MM.1S (cell line): ENCODE results near the gene MAGI1.

Experiments used
- DNase-seq: peaks from one replicate; pipeline ENCODE4 v3.0.0-alpha.2; 2015
- H2AFZ ChIP-seq: fragments of 300-600 bp; sonication (generic); 2 replicates; pipeline ENCODE4 v1.6.0; 2016; ENCODE audit warnings: antibody characterized with exemption, low read length
- H3F3A ChIP-seq: fragments of 300-600 bp; sonication (generic); 2 replicates; pipeline ENCODE4 v1.6.1; 2016; ENCODE audit warnings: mild to moderate bottlenecking, antibody characterized with exemption, low read length, moderate library complexity, mixed read lengths; ENCODE audit not compliant: insufficient read depth
- H3K27ac ChIP-seq: fragments of 300-600 bp; sonication (generic); 2 replicates; pipeline ENCODE4 v1.5.1; 2016; ENCODE audit warnings: mild to moderate bottlenecking, low read length
- H3K27me3 ChIP-seq: fragments of 300-600 bp; sonication (generic); replicated peaks from 2 replicates; pipeline ENCODE4 v1.6.0; 2016; ENCODE audit warnings: low read length; ENCODE audit not compliant: insufficient read depth
- H3K36me3 ChIP-seq: fragments of 300-600 bp; sonication (generic); replicated peaks from 2 replicates; pipeline ENCODE4 v1.6.1; 2016; ENCODE audit warnings: mild to moderate bottlenecking, low read length, mixed read lengths; ENCODE audit not compliant: insufficient read depth
- H3K4me1 ChIP-seq: fragments of 300-600 bp; sonication (generic); 2 replicates; pipeline ENCODE4 v1.6.1; 2016; ENCODE audit warnings: low read length, mixed read lengths
- H3K4me2 ChIP-seq: fragments of 300-600 bp; sonication (generic); 2 replicates; pipeline ENCODE4 v1.6.0; 2016; ENCODE audit warnings: low read depth, low read length
- H3K4me3 ChIP-seq: fragments of 300-600 bp; sonication (generic); 2 replicates; pipeline ENCODE4 v1.5.1; 2016; ENCODE audit warnings: low read length, mixed read lengths
- H3K79me2 ChIP-seq: fragments of 300-600 bp; sonication (generic); 2 replicates; pipeline ENCODE4 v1.6.1; 2016; ENCODE audit warnings: mixed run types, low read length, mixed read lengths
- H3K9ac ChIP-seq: fragments of 300-600 bp; sonication (generic); 2 replicates; pipeline ENCODE4 v1.6.1; 2016; ENCODE audit warnings: low read length, mixed read lengths
- H3K9me2 ChIP-seq: fragments of 300-600 bp; sonication (generic); replicated peaks from 2 replicates; pipeline ENCODE4 v1.6.1; 2016; ENCODE audit warnings: mild to moderate bottlenecking, low read length, mixed read lengths; ENCODE audit not compliant: insufficient read depth
- H3K9me3 ChIP-seq: fragments of 300-600 bp; sonication (generic); replicated peaks from 2 replicates; pipeline ENCODE4 v1.6.1; 2016; ENCODE audit warnings: mild to moderate bottlenecking, low read length, mixed read lengths; ENCODE audit not compliant: insufficient read depth
- H4K20me1 ChIP-seq: fragments of 300-600 bp; sonication (generic); 2 replicates; pipeline ENCODE4 v1.6.1; 2016; ENCODE audit warnings: mild to moderate bottlenecking, low read length, moderate library complexity, mixed read lengths; ENCODE audit not compliant: insufficient read depth
- EZH2 ChIP-seq: fragments of 300-600 bp; sonication (generic); optimal IDR thresholded peaks from 2 replicates; pipeline ENCODE3; 2017; ENCODE audit warnings: low read depth, mild to moderate bottlenecking, antibody characterized with exemption, low read length, mixed read lengths
- EZH2phosphoT487 ChIP-seq: fragments of 300-600 bp; sonication (generic); IDR thresholded peaks from 2 replicates; pipeline ENCODE4 v1.6.1; 2018; ENCODE audit warnings: antibody characterized with exemption, low read length
- TF ChIP-seq, protein P1 (sequence below): fragments of 300-600 bp; sonication (generic); IDR thresholded peaks from 2 replicates; pipeline ENCODE4 v1.5.1; 2016; ENCODE audit warnings: antibody characterized with exemption, low read length, mixed read lengths

MAGI1 gene

GRCh38 chr3:65717676-65718346 is 320.9 kb downstream of the MAGI1 start:
- TF ChIP-seq EZH2phosphoT487 (no peak), EZH2 (no peak)
- TF ChIP-seq, protein P1, sequence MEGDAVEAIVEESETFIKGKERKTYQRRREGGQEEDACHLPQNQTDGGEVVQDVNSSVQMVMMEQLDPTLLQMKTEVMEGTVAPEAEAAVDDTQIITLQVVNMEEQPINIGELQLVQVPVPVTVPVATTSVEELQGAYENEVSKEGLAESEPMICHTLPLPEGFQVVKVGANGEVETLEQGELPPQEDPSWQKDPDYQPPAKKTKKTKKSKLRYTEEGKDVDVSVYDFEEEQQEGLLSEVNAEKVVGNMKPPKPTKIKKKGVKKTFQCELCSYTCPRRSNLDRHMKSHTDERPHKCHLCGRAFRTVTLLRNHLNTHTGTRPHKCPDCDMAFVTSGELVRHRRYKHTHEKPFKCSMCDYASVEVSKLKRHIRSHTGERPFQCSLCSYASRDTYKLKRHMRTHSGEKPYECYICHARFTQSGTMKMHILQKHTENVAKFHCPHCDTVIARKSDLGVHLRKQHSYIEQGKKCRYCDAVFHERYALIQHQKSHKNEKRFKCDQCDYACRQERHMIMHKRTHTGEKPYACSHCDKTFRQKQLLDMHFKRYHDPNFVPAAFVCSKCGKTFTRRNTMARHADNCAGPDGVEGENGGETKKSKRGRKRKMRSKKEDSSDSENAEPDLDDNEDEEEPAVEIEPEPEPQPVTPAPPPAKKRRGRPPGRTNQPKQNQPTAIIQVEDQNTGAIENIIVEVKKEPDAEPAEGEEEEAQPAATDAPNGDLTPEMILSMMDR, result no peak
- no peak overlapping the region for H3K4me3 ChIP-seq
- H4K20me1 ChIP-seq, result no peaks in the 10 kb centered on the region

GRCh38 chr3:65716071-65716751 is 322.5 kb downstream of the MAGI1 start:
- Histone ChIP-seq H3K9me2 (no peaks in the 10 kb centered on the region), H3K79me2 (no peaks in the 10 kb centered on the region), H3K27me3 (no peaks in the 10 kb centered on the region), H3K4me1 (no peaks in the 10 kb centered on the region), H4K20me1 (no peaks in the 10 kb centered on the region), H3F3A (no peaks in the 10 kb centered on the region), H3K27ac (no peak overlapping the region), H3K4me3 (no peak overlapping the region), H3K36me3 (no peaks in the 10 kb centered on the region), H3K9ac (no peak overlapping the region), H3K9me3 (no peaks in the 10 kb centered on the region), H2AFZ (no peak overlapping the region), H3K4me2 (no peak overlapping the region)
- no peak for TF ChIP-seq EZH2
- no peak for TF ChIP-seq EZH2phosphoT487
- no peak for DNase-seq

More at GRCh38 chr3:65717676-65718346, 320.9 kb downstream of the MAGI1 start:
- no peak for DNase-seq
- no peak overlapping the region for H3K9ac ChIP-seq
- no peak overlapping the region for H3K4me2 ChIP-seq
- no peaks in the 10 kb centered on the region for H3K9me2 ChIP-seq
- H3K27me3 ChIP-seq, result no peaks in the 10 kb centered on the region
- H3K9me3 ChIP-seq, result no peaks in the 10 kb centered on the region
- no peaks in the 10 kb centered on the region for H3K4me1 ChIP-seq
- H2AFZ ChIP-seq, result no peak overlapping the region
- H3K36me3 ChIP-seq, result no peaks in the 10 kb centered on the region
- H3F3A ChIP-seq, result no peaks in the 10 kb centered on the region
- no peaks in the 10 kb centered on the region for H3K79me2 ChIP-seq
- no peak overlapping the region for H3K27ac ChIP-seq

DNA sequence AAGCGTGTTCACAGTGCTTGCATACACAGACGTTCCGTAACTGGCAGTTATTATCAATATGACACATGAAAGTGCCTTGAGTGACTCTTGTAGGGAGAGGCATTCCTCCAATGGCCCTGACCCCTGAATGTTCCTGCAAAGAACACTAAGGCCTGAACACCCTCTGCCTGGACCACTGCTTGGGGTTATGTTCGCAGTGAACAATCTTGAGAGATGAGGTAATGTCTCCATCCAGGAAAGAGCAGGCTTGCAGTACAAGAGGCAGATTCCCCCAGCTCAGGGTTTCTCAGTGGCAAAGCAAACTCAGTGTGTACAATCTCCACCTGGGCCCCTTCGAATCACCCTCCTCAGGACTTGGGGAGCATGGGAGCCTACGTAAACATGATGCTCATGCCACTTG is 324.6 kb downstream of the MAGI1 start:
- Histone ChIP-seq H3K4me3 (no peak overlapping the region), H2AFZ (no peak overlapping the region), H4K20me1 (no peaks in the 10 kb centered on the region), H3K4me1 (no peaks in the 10 kb centered on the region), H3K9me3 (no peaks in the 10 kb centered on the region), H3K4me2 (no peak overlapping the region), H3K27me3 (no peaks in the 10 kb centered on the region), H3K79me2 (no peaks in the 10 kb centered on the region), H3K9ac (no peak overlapping the region), H3K27ac (no peak overlapping the region), H3K36me3 (no peaks in the 10 kb centered on the region), H3F3A (no peaks in the 10 kb centered on the region), H3K9me2 (no peaks in the 10 kb centered on the region)
- DNase-seq, result no peak
- TF ChIP-seq EZH2, result no peak
- TF ChIP-seq, protein P1, result no peak
- TF ChIP-seq EZH2phosphoT487, result no peak

DNA sequence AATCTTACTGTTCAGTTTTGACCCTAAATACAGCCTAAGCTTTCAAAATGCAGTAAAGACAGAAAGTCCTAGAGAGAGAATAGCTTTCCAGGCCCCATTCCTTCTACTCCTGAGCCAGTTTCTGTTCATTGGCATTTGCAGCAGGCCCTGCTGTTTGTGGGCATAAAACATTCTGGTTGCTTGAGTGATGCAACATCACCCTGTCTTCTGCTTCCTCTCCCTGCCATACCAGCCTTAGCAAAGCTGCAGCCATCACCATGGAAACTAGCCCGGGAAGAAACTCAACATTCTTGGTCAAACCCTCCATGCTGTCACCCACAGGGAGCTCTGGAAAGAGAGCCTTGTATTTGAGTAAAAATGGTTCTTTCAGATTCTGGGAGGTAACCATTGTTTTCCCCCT is 325.7 kb downstream of the MAGI1 start:
- no peaks in the 10 kb centered on the region for H3K36me3 ChIP-seq
- no peak for DNase-seq
- no peak overlapping the region for H3K27ac ChIP-seq
- H3K9me3 ChIP-seq, result no peaks in the 10 kb centered on the region
- no peaks in the 10 kb centered on the region for H3F3A ChIP-seq
- H2AFZ ChIP-seq, result no peak overlapping the region
- no peaks in the 10 kb centered on the region for H3K9me2 ChIP-seq
- H4K20me1 ChIP-seq, result no peaks in the 10 kb centered on the region
- H3K4me1 ChIP-seq, result no peaks in the 10 kb centered on the region
- no peak overlapping the region for H3K4me3 ChIP-seq
- no peak overlapping the region for H3K4me2 ChIP-seq
- H3K27me3 ChIP-seq, result no peaks in the 10 kb centered on the region
- TF ChIP-seq EZH2, result no peak
- TF ChIP-seq, protein P1, result no peak
- TF ChIP-seq EZH2phosphoT487, result no peak
- H3K9ac ChIP-seq, result no peak overlapping the region
- H3K79me2 ChIP-seq, result no peaks in the 10 kb centered on the region
